NCI-H1694 treated with DMSO at 0.1 percent for 48 hours (cell line): ENCODE results near the gene PIP4P1.
A peak's percentile ranks its signal among the peaks of the same experiment; 100 is the strongest.
"Not testable (repeated sequence)": the region's sequence is repeated elsewhere in the genome, so short reads cannot be mapped to it uniquely, and the experiment has no call there.

Experiments
- DNase-seq: peaks from one replicate; lab custom pipeline; 2025; lab: John Stamatoyannopoulos, UW

PIP4P1 gene

DNA sequence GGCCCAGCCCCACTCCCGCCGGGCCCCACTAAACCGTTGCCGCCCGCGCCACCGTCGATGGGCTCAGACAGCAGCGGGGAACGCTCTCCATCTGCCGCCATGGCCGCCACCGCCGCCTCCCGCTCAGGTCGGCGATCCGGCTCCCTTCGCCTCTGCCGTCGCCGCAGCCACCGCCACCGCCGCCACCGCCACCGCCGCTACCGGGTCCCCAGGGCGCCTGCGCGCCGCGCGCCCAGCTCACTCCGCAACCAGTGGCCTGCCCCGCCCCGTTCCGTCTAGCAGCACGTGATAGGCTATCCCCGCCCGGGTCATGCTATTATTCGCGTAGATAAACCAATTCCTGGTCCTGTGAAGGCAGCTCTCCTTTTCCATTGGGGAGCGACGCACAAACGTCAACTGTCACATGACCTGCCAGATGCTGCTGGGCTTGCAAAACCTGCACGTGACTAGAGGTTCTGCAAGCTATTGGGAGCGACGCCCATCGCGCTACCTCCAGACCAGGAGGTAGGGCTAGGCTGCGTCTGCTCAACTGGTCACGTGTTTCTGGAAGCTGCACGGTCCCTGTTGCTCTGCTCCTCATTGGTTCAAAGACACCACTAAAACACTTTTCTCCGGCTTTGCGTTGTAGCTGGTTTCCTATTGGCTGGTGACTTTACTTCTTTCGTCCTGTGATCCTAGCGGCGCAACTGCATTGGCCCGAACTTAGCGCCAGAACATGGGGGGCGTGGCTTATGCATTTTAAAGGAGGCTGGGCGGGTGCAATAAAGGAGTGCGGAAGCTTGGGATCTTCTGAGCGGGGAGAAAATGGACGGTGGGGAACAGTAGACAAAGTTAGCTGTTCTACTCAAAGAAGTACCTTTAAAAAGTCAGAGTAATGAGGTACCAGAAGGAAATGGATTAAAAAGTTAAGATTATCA is at the start of gene PIP4P1:
TSS of gene PIP4P1 (minus strand) at position 210 of the 917 bp plus-strand sequence. CDS start at position 101, 109 bp downstream.
- peak; percentile 100 for DNase-seq

DNA sequence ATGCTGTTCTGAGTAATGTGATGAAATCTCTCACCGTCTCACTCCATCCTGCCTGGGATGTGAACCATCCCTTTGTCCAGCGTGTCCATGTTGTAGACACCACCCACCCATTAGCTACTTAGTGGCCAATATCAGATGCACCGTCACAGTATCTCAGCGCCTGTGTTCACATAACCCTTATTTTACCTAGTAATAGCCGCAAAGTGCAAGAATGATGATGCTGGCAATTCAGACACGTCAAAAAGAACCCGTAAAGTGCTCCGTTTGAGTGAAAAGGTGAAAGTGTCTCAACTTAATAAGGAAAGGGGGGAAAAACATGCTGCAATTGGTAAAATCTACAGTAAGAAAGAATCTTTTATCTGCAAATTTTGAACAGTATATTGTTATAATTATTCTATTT is 47.1 kb upstream of the PIP4P1 start:
- DNase-seq, result no peak

DNA sequence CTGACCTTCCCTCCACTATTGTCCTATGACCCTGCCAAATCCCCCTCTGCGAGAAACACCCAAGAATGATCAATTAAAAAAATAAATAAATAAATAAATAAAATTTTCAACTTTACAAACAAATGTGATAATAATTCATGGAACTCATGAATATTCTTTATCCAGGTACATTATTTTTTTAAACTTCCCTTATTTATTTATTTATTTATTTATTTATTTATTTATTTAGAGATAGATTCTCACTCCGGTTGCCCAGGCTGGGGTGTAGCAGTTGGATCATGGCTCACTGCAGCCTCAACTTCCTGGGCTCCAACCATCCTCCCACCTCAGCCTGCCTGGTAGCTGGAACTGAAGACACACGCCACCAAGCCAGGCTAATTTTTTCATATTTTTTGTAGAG is 46.3 kb upstream of the PIP4P1 start:
- not testable (repeated sequence) for DNase-seq

DNA sequence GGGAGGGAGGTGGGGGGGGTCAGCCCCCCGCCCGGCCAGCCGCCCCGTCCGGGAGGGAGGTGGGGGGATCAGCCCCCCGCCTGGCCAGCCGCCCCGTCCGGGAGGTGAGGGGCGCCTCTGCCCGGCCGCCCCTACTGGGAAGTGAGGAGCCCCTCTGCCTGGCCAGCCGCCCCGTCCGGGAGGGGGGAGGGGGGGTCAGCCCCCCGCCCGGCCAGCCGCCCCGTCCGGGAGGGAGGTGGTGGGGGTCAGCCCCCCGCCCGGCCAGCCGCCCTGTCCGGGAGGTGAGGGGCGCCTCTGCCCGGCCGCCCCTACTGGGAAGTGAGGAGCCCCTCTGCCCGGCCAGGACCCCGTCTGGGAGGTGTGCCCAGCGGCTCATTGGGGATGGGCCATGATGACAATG is 45.5 kb upstream of the PIP4P1 start:
- not testable (repeated sequence) for DNase-seq

DNA sequence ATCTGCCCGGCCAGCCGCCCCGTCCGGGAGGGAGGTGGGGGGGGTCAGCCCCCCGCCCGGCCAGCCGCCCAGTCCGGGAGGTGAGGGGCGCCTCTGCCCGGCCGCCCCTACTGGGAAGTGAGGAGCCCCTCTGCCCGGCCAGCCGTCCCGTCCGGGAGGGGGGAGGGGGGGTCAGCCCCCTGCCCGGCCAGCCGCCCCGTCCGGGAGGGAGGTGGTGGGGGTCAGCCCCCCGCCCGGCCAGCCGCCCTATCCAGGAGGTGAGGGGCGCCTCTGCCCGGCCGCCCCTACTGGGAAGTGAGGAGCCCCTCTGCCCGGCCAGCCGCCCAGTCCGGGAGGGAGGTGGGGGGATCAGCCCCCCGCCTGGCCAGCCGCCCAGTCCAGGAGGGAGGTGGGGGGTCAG is 45.0 kb upstream of the PIP4P1 start:
- not testable (repeated sequence) for DNase-seq

DNA sequence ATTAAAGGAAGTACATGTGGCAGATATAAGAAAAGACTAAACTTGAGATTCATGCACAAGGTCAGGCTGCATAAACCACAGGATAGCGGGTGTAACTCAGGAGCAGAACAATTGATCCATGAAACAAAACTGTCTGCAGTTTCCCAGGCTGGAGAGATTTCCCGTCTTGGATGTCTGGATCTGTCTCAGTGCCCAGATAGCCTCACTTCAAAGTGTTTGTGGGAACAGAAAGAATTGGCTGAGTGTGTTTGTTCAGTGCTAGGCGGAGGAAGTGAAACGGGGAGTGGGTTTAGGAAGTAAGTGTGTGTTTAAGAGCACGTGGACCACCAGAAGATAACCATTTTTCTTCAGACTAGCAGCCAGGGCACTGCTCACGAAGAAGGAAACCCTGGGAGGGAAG is 42.7 kb upstream of the PIP4P1 start:
- DNase-seq, result no peak

DNA sequence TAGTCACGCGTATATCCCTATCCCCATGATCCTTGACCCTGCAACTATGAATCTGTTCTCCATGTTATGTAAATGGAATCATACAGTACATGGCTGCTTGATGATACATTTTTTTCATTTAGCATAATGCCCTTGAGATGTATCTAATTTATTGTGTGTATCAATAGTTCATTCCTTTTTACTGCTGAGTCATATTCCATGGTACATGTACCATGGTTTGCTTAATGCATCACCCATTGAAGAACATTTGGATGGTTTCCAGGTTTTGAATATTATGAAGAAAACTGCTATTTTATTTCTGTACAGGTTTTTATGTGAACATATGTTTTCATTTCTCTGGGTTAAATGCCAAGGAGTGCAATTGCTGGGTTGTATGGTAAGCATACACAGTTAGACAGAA is 40.1 kb upstream of the PIP4P1 start:
- DNase-seq, result no peak

DNA sequence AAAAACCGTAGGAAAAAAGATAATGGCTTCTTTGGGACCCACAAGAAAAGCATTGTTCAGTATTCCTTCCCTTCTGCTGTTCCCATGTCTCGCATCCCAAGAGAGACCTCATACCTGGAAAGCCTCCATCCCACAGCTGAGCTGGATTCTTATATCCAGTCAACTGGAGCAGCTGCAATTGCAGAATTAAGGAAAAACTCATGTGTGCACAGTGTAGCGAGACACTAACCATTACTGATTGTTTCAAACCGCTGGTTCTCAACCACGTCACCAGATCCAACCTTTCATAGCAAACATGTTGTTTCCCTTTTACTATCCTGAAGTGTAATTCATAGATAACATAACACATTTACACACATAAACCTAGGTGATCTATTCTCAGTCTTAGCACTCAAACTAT is 38.6 kb upstream of the PIP4P1 start:
- no peak for DNase-seq

DNA sequence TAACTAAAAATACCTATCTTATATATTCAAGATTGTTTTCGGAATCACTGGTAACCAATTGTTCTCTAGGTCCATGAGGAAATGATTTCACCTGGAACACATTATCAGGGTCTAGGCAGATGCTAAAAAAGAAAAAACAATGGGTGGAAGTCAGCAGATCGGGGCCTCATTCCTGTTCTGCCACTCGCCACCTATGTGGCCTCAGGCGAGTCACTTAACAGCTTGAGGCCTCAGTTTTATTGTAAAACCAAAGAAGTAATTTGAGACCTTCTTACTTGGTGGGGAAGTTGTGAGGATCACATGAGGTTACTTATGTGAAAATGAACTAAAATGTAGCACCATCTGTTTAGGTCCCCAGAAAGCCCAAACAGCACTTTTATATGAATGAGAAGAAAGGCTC is 37.9 kb upstream of the PIP4P1 start:
- DNase-seq, result no peak

DNA sequence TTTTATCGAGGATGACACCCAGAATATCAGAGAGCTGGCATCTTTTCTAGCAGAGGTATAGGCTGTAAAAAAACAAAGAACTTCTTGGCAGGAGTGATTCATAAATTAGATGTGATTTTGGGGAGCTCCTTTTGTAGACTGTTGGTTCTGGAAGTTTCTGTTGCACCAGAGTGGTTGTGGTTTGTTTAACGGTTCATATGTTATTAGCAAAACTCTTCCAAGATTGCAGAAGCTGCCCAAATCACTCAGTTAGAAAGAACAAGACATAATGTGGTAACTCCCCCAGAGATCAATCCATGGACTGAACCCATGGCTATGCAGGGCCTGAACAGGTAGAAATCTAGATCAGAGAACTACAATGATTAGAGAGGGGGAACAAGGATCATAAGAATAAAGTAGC is 37.4 kb upstream of the PIP4P1 start:
- DNase-seq, result no peak

DNA sequence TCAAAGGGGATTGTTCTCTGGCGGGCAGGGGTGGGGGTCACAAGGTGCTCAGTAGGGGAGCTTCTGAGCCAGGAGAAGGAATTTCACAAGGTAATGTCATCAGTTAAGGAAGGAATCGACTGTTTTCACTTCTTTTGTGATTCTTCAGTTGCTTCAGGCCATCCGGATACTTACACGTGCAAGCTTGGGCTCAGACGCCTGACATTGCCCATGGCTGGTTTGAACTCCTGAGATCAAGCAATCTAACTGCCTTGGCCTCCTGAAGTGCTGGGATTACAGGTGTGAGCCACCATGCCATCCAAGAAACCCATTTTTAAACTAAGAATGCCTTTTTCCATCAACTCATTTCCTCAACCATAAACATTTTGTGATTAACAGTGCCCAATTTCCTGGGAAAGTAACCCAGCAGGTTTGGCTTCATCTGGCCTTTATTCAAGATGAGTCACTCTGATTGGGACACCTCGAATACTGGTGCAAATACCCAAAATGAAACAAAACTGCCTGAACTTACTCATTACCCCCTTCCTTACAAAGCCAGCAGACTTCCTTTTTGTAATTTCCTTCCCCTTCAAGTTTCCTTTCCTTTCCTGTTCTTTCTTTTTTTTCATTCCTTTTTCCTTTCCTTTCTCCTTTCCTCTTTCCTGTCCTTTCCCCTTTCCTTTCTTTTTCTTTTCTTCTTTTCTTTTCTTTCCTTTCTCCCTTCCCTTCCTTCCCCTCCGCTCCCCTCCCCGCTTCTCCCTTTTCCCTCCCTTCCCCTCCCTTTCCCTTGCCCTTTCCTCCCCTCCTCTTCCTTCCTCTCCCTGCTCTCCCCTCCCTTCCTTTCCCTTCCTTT is 33.9 kb upstream of the PIP4P1 start:
- DNase-seq, result no peak

DNA sequence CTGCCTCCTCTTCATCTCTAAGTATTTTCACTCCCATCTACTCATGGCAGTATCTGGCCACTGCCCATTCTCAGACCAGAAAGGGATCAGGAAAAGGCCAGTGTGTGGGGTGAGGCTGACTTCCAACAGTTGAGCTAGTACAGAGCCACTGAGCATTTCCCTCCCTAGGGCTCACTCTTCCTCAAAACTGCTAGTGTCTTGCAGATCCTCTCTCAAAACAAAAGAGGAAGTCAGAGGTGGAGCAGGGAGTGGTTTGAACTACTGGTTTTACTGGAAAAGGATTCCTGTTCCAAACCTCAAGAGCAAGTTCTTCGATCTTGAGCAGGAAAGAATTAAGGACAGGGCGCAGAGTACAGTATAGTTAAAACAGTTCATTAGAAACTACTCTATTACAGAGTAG is 32.4 kb upstream of the PIP4P1 start:
- no peak for DNase-seq

DNA sequence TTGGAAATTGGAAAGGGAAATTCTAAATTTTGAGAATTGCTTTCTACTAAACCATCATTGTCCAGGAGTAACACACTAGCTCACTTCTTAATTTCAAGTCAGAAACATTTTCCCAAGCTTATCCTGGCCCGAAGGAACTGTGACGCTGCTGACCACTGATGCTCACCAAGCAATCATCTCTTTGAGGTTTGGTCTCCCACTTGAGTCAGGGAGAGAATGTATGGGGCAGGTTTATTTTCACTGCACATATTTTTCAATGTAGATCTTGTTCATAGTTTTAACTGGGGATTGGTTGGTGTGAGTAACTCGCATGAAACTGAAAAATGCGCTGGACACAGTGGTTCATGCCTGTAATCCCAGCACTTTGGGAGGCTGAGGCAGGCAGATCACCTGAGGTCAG is 31.3 kb upstream of the PIP4P1 start:
- no peak for DNase-seq

DNA sequence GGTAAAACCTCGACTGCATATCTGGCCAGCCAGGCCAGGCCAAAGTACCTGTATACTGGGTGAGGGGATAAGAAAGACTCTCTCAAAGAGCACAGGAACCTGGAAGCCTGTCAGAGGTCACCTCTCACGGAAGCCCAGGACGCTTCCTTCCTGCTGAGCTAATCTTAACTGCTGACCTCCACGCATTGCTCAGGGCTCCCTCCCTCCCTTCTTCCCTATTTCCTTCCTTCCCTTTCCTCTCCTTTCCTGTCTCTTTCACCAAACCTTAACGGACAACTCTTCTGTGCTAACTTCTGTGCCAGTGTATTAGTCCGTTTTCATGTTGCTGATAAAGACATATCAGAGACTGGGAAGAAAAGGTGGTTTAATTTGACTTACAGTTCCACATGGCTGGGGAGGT is 29.3 kb upstream of the PIP4P1 start:
- DNase-seq, result no peak

DNA sequence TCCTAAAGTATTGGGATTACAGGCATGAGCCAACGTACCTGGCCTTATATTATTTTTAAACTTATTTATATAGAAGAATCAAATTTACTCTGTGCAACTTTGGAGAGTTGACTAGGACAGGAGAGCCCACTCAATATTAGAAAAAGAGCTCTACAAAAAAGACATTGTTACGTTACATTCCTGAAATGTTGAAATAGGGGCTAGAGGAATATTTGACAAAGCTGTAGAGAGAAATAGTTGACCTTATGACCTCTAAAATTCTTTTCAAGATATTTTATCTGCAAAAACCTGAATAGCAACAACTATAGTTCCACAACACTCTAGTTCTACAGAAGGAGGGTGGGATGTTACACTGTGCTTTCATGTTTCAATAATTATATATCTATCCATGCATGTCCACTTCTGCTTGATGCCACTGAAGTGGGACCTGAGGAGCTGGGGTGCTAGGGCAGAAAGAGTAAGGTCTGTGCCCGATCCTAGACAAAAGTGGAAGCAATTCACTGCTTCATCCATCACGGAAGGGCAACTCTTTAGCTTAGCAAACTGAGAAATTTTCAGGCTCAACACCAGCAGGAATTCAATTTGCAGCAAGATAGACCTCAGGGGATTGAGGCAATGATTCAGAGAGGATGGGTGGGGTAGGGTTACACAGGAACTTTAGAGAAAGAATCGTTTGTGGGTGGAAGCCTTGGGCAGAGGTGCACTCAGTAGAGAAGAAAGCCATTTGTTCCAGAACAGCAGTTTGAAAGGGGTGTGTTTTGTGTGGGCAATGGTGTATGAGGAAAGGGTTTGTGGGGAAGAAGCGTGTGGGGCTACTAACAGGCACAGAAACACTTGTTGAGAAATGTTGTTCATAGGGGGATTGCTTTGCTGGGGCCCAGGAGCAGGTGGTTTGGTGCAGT is 28.1 kb upstream of the PIP4P1 start:
- DNase-seq, result no peak

DNA sequence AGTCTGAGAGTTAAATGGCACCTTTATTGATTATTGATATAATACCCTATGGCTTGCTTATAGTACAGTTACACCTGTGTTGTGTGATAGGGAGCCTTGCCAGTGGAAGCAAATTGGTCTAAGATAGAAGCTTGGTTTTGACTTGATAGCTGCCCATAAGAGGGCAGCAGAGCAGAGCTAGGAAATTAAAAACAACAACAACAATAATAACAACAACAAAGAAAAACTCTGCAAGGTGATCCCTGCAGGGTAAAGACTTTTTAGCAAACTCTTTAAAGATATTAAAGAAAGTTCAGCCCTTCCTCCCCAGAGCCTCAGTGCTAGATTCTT is 26.1 kb upstream of the PIP4P1 start:
- no peak for DNase-seq

DNA sequence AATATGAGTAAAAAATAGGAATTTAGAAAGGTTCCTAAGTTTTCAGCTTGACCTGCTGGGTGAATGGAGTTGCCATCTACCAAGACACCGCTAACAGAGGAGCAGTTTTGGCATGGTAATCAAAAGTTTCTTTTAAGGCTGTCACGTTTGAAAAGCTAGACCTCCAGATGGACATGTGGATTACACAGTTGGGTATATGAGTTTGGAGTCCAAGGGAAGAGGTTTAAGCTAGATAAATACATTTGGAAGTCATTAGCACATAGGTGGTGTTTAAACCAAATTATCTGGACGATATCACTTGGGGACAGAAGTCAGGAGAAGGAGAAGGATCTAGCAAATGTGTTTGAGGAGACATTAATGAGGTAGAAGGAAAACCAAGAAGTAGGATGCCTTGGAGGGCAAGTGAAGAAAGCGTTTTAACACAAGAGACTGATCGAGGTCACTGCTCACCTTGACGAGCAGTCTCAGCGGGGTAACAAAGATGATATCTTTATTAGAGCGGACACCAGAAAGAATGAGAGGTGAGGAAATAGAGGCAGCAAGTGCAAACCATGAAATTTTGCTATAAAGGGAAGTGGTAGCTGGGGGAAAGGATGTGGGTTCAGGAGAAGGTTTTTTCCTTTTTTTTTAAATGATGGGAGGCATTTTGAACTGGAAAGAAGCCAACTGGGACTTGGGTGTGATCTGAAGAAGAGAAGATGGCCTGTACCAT is 25.6 kb upstream of the PIP4P1 start:
- no peak for DNase-seq

DNA sequence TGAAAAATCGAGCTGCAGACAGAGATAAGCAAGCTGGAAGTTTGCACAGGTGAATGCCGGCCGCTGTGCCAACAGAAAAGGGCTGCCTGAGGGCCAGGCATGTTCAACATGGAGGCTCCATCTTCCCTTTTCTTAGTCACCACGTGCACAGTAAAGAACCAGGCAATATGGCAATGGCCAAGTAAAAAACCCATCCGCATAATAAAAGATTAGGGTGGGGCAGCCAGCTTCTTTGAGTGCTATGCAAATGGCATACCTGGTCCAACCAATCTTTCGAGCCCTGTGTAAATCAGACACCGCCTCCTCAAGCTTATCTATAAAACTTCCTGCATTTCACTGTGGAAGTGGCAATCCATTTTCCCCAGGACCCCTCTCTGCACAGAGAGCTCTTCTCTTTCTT is 24.7 kb upstream of the PIP4P1 start:
- DNase-seq, result no peak

DNA sequence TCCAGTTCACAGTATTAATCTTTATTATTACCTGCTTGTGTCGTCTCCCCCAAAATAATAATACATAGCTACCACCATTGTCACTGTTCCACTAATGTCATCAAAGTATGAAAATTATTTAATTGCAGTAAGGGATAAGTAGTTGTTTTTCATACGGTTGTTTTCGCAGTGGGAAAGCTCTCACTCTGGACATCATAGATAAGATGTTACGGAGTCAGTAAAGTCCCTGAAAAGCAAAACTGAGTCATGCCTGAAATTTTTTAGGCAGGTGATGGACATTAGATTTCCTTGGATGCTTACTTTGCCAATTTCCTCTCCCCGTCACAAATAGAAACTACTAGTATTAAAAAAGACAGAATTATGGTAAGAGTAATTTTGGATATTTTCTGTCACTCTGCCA is 21.1 kb upstream of the PIP4P1 start:
- no peak for DNase-seq

DNA sequence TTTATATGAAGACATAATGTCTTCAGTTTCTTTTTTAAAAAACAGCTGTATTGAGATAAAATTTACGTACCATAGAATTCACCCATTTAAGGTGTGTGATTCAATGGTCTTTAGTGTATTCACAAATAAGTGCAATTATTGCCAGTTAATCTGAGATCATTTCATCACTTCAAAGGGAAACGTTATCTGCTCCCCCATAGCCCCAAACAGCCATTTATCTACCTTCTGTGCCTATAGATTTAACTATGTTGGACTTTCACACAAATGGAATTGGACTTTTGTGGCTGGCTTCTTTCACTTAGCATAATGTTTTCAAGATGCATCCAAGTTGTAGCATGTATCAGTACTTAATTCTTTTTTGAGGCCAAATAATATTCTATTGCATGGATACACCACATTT is 17.7 kb upstream of the PIP4P1 start:
- DNase-seq, result no peak

DNA sequence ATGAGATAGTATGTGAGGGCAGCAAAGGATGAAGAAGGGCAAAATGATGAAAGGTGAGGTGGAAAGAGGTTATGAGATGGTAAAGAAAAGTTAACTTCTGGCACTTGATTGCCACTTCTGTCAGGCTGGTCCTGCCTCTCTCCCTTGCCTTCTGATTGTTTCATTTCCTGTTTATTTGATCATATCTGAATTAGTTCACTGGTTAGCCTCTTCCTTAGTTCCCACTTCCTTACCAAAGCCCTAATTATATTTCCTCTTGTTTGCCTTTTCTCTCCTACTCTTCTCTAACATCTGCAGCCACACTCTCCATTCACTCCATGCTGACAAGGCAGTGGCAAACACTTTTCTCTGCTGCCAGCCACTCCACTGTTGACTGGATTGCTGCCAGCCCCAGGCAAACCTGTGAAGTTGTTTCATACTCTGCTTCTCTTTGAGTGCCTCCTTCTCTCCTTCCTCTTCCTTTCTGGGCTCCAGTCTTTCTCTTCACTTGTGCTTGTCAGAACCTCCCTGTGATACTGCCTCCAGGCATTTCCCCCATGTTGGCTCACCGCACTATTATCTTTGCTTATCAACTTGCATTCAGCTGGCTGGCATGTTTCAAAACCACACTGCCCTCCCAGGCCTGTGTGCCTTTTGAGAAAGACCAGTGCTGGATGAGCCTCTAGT is 16.1 kb upstream of the PIP4P1 start:
- DNase-seq, result no peak
